ENCODE data around the gene MS4A18.
"Not testable (repeated sequence)": the region's sequence is repeated elsewhere in the genome, so short reads cannot be mapped to it uniquely, and the experiment has no call there.

Gene MS4A18

DNA sequence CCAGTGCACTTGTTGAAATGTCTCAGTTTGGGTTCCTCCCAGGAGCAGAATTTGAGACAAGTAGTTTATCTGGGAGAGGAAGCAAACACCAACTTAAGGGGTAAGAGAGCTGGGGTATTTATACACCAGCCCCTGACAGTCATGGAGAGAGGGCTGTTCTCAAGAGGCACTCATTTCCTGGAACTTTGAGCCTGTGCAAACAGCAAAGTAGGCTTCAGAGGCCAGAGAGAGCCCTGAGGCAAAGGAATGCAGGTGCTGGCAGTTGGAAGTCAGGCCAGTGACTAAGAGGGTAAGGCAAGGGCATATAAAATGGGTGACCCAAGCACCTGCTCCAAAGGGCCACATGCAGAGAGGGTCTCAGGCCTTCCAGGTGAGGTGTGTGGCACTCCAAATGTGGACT, 16.1 kb downstream of the MS4A18 start:
- DNase-seq: no peak

DNA sequence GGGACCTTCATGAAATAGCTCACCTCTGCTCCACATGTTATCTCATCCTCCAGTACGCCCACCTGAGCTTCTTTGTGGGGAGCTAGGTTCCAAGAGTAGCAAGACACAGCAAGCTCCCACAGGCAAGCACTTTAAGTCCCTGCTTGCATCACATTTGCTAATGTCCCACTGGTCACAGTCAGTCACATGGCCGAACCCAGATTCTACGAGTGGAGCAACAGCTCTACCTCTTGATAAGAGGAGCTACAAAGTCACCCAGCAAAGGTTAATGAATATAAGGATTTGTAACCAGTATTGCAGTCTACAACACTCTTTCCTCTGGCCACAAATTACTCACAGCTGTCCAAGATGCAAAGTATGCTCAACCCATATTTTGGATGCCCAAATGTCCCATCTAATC, 16.9 kb downstream of the MS4A18 start:
- no peak for DNase-seq

DNA sequence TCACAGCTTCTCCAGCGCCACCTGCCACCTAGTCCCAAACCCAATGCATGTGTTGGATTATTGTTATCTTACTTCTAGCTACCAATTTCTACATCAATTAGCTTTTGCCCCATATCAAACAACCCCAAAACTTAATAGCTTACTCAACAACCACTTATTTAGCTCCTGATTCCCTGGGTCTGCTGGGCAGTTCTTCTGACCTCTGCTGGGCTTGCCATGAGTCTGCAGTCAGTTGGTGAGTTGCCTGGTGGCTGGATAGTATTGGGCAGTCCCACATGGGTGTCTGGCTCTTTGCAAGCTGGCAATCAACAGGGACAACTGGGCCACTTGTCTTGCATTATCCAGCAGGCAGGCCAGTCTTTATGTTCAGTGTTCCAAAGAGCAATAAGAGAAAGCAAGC, 18.5 kb downstream of the MS4A18 start:
- no peak for DNase-seq

DNA sequence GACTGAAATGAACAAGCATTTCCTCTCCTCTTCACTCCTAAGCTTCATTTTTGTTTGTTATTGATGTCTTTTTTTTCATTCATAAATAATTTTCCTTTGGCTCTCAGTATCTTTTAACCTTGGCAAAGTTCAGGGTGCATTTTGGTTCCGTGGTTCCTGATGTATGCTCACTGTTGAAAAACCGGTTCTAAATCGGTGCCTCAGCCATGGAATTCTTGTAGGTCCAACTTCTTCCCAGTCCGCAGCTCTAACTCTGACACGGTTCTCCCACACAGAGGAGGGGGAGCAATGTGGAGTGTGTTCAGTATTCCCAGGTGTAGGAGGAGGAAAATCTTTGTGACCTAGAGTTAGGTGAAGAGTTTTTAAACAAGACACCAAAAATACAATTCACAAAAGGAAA, 19.6 kb downstream of the MS4A18 start:
- no peak for DNase-seq

DNA sequence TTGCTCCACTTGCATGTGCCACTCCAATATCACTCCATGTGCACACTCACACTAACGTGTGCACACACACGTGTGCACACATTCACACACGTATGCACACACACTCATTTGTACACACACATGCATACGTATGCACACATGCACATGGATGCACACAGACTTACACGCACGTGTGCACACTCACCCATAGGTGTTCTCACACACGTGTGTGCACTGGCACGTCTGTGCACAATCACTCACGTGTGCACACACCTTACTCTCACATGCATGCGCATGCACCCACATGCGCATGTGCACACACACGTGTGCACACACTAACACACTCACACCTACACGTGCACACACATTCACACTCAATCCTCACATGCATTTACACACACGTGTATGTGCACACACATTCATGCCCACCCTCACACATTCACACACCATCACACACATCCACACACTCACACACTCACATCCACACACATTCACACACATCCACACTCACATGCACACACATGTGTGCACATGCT, 22.9 kb downstream of the MS4A18 start:
- no peak for DNase-seq

DNA sequence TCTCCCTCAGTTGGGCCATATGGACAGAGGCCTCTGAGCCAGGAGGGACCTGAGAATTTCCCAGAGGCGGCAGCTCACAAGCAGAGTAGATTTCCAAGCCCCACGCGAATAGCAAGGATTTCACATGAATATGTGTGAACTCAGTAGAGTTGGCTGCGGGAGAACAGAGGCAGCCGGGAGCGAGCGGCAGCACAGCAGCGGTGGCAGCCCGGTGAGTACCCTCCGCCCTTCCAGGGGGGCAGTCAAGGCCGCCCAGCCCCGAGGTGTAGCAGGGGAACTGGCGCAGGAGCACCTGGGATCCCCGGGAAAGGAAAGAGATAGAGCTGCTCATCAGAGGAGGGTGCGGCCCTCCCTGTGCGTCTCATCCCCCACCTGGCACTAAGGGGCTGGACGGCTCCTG, 23.7 kb downstream of the MS4A18 start:
- no peak for DNase-seq

DNA sequence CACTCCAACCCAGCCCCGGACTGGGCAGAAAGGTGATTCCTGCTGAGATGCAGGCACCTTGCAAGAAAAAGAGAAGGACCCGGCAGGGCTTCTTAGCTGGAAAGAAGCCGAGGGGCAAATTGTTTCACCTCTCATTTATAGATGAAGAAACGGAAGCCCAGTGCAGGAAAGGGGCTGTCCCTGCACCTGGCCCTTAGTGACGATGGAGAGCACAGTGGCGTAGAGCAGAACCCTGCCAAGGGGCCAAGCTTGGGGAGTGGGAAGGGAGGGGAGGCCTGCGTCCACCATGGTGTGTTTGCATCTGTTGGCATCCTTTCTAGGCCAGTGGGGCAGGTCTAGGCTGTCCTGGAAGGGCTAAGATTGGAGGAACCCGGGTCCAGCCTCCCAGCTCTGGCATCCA, 24.3 kb downstream of the MS4A18 start:
- no peak for DNase-seq

DNA sequence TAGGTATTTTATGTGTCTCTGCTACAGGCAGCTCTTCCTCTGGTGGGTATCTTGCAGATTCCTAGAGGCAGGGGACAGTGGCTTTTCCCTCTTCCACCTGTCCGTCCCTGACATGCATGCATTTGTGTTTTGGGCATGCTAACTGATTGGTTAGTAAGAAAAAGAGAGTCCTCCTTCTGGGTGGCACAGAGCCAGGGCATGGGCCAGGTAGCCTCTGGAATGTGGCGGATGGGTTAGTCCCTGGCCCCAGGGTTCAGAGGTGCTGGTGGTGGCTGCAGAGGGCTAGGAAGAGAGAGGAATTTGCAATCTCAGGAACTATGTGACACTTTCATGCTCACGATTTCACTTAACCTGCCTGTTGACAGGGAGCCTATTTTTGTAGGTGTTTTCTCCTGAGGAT, 26.4 kb downstream of the MS4A18 start:
- DNase-seq: no peak

DNA sequence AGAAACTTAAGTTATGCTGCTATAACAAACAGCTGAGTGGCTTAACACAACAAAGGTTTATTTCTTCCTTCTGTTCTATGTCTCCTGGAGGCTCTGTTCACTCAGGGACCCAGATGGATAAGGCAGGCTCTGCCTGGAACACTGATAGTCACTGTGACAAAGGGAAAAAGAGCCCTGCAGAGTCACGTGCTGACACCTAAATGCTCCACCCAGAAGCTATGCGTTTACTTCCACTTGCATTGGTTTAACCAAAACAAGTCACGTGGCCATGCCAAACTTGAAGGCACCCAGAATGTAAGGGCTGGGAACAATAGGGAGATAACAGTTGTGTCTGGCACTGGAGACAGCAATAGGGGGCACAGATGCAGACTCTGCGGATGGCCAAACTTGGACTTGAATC, 28.8 kb downstream of the MS4A18 start:
- DNase-seq: peak; percentile 66

DNA sequence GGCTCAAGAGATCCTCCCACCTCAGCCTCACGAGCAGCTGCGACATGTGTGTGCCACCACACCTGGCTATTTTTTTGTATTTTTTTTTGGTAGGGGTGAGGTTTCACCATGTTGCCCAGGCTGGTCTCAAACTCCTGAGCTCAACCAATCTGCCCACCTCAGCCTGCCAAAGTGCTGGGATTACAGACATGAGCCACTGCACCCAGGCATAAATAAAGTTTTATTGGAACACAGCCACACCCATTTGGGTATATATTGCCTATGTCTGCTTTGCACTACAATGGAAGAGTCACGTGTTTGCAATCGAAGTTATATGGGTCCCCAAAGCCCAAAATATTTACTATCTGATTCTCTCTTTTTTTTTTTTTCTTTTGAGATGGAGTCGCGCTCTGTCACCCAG, 30.4 kb downstream of the MS4A18 start:
- no peak for DNase-seq

DNA sequence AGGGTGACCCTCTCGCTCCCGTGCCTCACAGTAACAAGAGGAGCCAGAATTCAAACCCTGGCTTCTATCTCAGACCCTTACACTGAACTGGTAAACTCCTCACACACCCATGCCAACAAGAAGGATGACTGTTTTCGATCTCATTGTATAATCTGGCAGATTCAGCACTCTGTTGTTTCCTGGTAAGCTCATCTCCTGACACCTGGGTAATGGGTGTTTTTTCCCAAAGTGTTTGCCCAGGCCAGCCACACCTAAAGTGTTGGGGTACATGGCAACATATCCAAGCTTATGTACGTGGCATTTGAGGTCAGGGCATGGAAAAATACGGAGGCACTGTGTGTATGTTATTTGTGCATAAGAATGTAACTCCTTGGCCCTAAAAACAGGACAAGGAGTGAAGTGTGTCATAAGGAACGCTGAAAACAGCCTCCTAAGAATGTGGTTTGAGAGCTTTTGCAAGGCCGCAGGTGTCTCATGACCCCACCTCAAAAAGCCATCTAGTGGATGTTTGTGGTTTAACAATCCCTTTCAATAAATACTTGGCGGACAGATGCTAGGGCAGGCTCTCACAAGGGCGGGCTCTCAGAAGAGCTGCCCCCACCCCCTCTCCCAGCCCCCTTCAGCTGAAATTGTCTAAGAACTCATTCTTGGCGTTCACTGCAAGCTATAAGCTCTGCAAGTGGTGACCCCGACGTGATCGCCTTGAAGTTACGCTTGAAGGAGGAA, 31.9 kb downstream of the MS4A18 start, which contains the start of gene MS4A15:
MS4A15 (plus strand) TSS at position 561 of the 726 bp plus-strand sequence. CDS start 6,867 bp downstream, outside the sequence.
- DNase-seq: peak; percentile 37

DNA sequence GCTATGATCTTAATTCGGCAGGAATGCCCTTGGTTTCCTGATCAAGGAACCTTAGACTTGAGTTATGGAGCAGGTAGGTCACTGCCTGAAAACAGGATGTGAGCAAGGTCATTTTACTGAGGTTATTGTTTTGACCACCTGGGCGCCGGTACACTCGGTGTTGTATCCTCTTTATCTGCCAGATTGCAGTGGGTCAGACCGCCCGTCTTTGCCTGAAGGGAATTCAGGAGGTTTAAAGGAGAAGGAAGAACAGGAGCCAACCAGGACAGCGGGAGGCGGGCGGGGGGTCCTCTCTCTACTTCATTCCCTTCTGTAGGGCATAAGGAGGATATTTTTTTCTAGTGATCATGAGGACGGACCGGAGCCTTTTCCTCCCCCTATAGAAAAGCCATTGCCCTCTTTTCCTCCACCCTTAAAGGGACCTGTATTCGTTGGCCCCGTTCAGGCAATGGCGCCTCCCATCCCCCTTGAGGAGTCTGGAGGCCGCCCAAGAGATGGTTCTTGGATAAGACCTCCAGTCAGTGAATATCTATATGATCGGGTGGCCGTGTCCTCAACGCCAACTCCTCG, 32.8 kb downstream of the MS4A18 start:
- no peak for DNase-seq

DNA sequence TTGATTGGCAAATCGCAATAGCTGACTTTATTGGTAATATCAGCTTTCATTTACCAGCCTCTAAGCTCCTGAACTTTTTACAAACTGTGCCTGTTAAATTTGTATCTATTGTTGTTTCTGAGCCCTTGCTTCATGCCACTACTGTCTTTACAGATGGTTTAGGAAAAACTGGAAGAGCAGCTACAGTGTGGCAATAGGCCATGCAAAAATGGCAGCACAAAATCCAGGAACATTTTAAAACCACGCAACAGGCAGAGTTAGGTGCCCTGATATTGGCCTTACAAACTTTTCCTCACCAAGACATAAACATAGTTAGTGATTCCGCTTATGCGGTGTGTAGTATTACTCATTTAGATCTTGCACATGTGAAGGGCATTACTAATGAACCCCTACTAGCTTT, 34.2 kb downstream of the MS4A18 start:
- DNase-seq: not testable (repeated sequence)

DNA sequence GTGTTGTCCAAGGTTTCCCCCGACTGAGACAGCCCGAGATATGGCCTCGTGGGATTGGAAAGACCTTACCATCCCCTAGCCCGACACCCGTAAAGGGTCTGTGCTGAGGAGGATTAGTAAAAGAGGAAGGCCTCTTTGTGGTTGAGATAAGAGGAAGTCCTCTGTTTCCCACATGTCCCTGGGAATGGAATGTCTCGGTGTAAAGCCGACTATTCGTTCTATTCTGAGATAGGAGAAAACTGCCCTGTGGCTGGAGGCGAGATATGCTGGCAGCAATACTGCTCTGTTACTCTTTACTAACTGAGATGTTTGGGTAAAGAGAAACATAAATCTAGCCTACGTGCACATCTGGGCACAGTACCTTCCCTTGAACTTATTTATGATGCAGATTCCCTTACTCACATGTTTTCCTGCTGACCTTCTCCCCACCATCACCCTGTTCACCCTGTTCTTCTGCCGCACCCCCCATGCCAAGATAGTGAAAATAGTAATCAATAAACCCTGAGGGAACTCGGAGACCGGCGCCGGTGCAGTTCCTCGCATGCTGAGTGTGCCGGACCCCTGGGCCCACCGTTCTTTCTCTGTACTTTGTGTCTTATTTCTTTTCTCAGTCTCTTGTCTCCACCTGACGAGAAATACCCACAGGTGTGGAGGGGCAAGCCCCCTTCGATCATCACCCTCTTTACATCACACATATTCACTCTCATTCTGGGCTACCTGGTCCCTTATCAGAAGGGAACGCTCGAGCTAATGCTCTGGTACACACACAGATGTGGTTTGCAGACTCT, 35.1 kb downstream of the MS4A18 start:
- DNase-seq: peak; percentile 90

DNA sequence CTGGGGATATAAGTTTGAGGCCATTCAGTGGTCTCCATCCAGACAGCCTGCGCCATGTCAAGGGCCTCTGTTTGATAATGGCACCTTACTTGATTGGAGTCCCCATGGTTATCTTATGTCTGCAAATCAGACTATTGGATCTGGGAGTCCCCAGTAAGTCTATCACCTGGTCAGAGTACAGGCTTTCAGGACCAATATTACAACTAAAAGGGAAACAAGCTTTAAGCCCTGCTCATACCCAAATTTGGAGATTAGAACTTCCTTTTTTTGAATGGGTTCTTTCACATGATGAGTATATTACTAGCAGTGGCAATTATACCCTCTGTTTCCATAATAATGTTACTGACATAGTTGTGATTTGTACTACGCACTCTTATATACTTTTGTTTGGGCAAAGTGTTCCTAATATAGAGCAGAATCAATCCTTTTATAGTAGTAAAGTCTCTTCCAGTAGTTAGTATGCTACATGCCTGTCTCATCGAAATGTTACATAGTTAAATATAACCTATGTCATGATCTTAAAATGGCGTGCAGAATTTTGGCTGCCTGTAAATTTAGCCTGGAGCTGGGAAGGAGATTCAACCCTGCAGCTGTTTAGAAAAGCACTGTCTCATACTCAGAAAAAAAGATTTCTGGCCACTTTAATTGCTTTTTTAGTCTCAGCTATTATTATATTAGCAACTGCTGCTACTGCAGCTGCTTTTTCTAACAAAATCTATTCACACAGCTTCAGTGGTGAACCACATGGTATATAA, 37.1 kb downstream of the MS4A18 start:
- DNase-seq: peak; percentile 45

DNA sequence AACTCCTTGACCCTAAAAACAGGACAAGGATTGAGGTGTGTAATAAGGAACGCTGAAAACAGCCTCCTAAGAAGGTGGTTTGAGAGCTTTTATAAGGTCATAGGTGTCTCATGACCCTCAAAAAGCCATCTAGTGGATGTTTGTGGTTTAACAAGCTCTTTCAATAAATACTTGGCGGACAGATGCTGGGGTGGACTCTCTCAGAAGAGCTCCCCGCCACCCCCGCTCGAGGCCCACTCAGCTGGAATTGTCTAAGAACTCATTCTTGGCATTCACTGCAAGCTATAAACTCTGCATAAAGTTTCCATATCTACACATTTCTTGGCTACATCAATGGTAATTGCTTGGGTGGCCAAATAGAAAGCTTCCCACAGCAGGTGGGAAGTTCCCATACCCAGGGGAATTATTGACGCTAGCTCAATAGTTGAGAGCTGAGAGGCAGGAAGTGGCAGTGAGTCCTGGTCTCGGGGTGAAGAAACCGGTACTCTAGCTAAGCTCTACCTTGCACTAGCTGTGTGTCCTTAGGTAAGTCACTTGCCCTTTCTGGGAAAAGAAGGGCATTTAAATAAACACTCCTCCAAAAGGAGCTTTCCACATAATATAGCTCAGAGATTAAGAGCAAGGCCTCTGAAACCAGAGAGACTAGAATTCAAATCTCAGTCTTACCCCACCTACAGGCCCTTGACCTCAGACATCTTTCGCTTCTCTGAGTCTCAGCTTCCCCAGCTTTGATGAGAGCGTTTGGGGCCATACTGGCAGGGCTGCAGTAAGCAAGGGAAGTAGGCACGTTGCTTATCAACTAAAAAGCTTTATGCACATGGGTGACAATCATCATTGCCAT, 38.6 kb downstream of the MS4A18 start:
- peak; percentile 58 for DNase-seq

DNA sequence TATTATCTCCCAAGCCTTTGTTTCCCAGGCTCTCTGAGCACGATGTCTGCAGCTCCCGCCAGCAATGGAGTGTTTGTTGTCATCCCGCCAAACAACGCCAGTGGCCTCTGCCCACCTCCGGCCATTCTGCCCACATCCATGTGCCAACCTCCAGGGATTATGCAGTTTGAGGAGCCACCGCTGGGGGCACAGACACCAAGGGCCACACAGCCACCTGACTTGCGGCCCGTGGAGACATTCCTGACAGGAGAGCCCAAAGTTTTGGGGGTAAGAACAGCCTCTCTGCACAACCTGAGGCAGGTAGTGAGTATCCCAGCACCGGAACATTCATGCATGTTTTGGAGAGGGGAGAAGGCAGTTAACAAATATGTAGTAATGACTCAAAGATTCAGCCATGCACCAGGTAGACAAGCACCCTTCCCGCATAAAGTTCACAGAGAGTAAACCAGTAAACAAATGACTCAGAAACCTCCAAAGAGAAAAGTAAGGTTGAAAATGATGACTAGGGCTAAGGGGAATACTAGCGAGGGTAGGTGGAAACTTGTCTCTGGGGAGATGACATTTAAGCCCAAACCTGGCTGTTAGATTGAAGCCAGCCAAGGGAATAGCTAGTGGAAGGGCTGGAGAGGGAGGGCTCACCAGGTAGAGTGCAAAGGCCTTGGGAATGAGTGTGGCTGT, 39.3 kb downstream of the MS4A18 start:
- no peak for DNase-seq

DNA sequence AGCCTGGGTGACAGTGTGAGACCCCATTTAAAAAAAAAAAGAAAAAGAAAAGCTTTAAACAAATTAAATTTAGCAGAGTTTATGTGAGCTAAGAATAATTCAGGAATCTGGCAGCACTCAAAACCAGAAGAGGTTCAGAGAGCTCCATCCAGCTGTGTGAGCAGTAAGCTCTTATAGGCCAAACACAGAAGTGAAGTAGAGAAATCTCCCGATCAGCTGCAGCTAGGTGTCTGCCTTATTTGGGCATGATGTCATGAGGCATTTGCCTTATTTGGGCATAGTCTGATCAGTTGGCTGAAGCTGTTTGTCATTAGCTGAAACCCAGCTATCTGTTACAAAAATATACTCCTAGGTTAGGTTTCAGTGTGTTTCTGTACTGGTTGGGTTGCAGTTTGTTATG, 40.4 kb downstream of the MS4A18 start:
- DNase-seq: peak; percentile 7

DNA sequence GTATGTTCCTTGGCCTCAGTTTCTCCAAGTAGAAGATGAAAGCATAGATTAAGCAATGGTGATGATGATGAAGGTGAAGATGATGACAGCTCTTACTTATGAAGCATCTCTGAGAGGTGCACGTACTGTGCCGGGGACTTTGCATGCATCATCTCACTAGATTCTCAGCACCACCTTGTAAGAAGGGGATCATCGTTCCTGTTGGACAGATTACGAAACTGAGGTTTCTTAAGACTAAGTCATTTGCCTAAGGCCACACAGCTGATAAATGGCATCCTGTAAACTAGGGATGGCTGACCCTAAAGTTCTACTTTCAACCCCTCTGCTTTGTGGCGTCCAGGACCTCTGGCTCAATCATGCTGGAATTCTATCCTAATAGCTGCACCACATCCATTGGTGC, 40.8 kb downstream of the MS4A18 start:
- no peak for DNase-seq

DNA sequence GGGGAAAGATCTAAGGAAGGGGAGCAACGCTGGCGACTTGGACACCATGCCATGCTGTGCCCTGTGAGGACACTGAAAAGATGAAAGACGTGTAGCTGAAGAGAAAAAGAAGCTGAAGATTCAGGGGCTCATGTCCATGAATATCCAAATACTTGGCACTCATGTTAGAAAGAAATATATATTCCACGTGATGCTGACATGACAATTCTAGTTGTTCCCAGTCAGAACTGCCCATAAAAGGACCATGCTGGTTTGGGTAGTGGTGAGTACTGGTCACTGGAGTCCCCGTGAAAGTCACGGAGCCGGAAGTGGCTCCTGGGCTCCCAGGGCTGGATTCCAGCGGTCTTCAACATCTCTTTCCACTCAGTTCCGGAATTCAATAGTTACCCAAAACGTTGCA, 42.0 kb downstream of the MS4A18 start:
- no peak for DNase-seq

DNA sequence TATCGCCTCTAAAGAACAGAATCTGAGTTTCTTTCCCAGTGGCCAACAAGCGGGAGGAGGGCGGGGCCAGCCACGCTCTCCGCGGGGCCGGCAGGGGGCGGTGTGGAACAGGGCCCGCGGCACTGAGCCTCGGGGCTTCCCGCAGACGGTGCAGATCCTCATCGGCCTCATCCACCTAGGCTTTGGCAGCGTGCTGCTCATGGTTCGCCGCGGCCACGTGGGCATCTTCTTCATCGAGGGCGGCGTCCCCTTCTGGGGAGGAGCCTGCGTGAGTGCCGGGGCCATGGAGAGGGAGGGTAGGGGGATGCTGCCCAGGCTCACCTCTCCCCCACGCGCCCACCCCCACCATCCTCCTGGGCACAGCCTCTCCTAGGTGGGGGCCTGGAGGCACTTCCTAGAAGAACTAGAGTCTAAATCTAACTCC, 42.9 kb downstream of the MS4A18 start:
- DNase-seq: peak; percentile 57

DNA sequence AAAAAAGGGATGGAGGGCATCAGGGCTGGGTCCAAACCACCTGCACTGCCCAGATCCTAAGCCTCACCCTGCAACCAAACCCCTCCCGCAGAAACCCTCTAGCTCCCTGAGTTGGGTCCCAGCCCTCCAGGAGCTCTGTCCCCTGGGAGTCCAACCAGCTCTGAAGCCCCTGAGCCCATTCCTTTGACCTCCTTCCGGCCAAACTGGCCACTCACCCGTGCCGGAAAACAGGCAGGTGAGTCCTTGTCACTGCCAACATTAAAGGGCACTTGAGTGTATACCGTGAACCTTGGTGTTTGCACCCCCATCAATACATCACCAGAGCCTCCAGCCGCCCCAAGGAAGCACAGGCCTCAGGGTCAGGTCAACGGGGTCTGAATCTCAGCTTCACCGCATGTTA, 43.7 kb downstream of the MS4A18 start:
- DNase-seq: no peak
